Mesendoderm (in vitro differentiated cells): ENCODE data around the gene MED26.

ENCODE experiments used
- DNase-seq: peaks from one replicate; pipeline ENCODE4 v3.0.0; 2013
- H2AK5ac ChIP-seq: 2 replicates; pipeline ENCODE4 v1.6.1; 2013; ENCODE audit warnings: low read length, inconsistent platforms
- H2BK120ac ChIP-seq: 2 replicates; pipeline ENCODE4 v1.6.1; 2013; ENCODE audit warnings: low read depth, mild to moderate bottlenecking, low read length, moderate library complexity, mixed read lengths
- H2BK15ac ChIP-seq: replicated peaks from 2 replicates; pipeline ENCODE4 v1.6.1; 2013; ENCODE audit warnings: low read depth, mild to moderate bottlenecking, moderate library complexity
- H2BK5ac ChIP-seq: 2 replicates; pipeline ENCODE4 v1.6.1; 2013; ENCODE audit warnings: low read length, inconsistent platforms
- H3K18ac ChIP-seq: 2 replicates; pipeline ENCODE4 v1.6.1; 2013; ENCODE audit warnings: mild to moderate bottlenecking, low read length, mixed read lengths
- H3K23ac ChIP-seq: one replicate; pipeline ENCODE4 v1.6.1; 2013; ENCODE audit warnings: low read length
- H3K27ac ChIP-seq: 2 replicates; pipeline ENCODE4 v1.5.1; 2013; ENCODE audit warnings: low read depth, mild to moderate bottlenecking, inconsistent platforms, low read length, moderate library complexity
- H3K27me3 ChIP-seq: 2 replicates; pipeline ENCODE4 v1.6.1; 2013; ENCODE audit warnings: low read length, control low read depth, mild to moderate bottlenecking, inconsistent platforms; ENCODE audit not compliant: insufficient read depth, poor library complexity
- H3K36me3 ChIP-seq: 2 replicates; pipeline ENCODE4 v1.6.1; 2013; ENCODE audit warnings: low read length, inconsistent platforms; ENCODE audit not compliant: control insufficient read depth, insufficient read depth
- H3K4ac ChIP-seq: one replicate; pipeline ENCODE4 v1.6.1; 2013; ENCODE audit warnings: low read depth, mild to moderate bottlenecking, low read length, moderate library complexity
- H3K4me1 ChIP-seq: 2 replicates; pipeline ENCODE4 v1.6.1; 2013; ENCODE audit warnings: low read depth, low read length, inconsistent platforms; ENCODE audit not compliant: control insufficient read depth
- H3K4me2 ChIP-seq: 2 replicates; pipeline ENCODE4 v1.6.1; 2013; ENCODE audit warnings: low read length
- H3K4me3 ChIP-seq: 2 replicates; pipeline ENCODE4 v1.5.1; 2013; ENCODE audit warnings: mild to moderate bottlenecking, low read length
- H3K56ac ChIP-seq: one replicate; pipeline ENCODE4 v1.6.1; 2013; ENCODE audit warnings: low read length
- H3K79me1 ChIP-seq: 2 replicates; pipeline ENCODE4 v1.6.1; 2013; ENCODE audit warnings: low read length, inconsistent platforms
- H3K79me2 ChIP-seq: 2 replicates; pipeline ENCODE4 v1.6.1; 2013; ENCODE audit warnings: mild to moderate bottlenecking, low read length; ENCODE audit not compliant: control insufficient read depth, insufficient read depth
- H3K9ac ChIP-seq: 2 replicates; pipeline ENCODE4 v1.6.1; 2013; ENCODE audit warnings: low read length, inconsistent platforms
- H4K5ac ChIP-seq: one replicate; pipeline ENCODE4 v1.6.1; 2013; ENCODE audit warnings: low read length
- H4K8ac ChIP-seq: one replicate; pipeline ENCODE4 v1.6.1; 2013; ENCODE audit warnings: low read depth, mild to moderate bottlenecking, control low read depth, low read length, moderate library complexity
- WGBS: extraction: QIAGEN DNeasy Blood & Tissue Kit; methylation state at CpG from one replicate; pipeline ENCODE4 v1.1.7; 2013; ENCODE audit warnings: low lambda C conversion rate, missing lambda C conversion rate; ENCODE audit not compliant: insufficient coverage; ENCODE audit errors: extremely low coverage; 5-methylcytosine and 5-hydroxymethylcytosine counted together

The MED26 gene

DNA sequence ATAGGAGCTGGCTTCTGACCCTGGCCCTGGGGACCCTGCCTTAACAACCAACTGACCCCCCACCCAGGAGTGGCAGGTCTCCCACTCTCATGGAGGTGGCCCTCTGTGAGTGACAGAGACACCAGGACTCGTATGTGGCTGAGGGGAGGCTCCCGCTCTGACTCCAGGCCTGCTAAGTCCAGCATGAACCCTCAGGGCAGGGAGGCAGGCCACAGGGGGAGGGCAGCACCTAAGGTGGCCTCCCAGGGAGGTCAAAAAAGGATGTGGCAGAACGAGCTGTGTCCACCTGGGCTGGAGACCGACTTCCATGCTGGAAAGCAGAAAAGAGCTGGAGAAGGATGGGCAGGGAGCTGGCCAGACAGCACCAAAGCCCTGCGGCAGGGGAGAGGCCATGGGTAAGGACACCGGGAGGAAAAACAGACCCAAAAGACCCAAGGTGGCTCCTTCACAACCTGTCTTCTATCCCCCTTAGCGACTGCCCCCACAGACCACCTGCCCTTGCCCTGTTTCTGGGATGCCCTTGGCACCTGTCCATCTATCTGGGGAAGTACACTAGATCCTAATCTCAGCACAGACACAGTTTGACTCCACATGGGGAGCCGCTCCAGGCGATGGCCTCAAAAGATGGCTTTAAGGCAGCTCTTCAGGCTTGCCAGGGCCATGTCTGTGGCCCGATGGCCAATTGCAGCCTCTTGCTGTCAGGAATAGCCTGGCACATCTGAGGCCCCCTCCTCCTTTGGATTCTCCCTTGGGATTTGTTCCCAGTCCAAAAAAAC lies 45.3 kb downstream of the MED26 start:
- Histone ChIP-seq H3K56ac (no peak overlapping the region), H3K23ac (no peak overlapping the region), H3K27ac (no peak overlapping the region), H3K4me2 (no peak overlapping the region), H3K36me3 (peaks cover 4% of the 10 kb centered on the region), H3K4ac (no peak overlapping the region), H3K9ac (no peak overlapping the region), H3K4me1 (peaks cover 15% of the 10 kb centered on the region), H2AK5ac (no peak overlapping the region), H3K18ac (no peak overlapping the region), H3K79me2 (peaks cover 80% of the 10 kb centered on the region), H3K27me3 (no peaks in the 10 kb centered on the region), H3K79me1 (peaks cover 61% of the 10 kb centered on the region), H4K8ac (no peak overlapping the region), H2BK5ac (no peak overlapping the region), H2BK120ac (no peak overlapping the region), H2BK15ac (no peak overlapping the region), H3K4me3 (no peak overlapping the region), H4K5ac (no peak overlapping the region)
- WGBS: no CpG with 5 or more reads among the region's 10 CpGs
- no peak for DNase-seq

- no peak overlapping the region for H4K5ac ChIP-seq
- H3K27ac ChIP-seq: no peak overlapping the region
These were observed 46.0 kb downstream of the MED26 start for GRCh38 chr19:16581971-16582343.

GRCh38 chr19:16581145-16581970 lies 46.6 kb downstream of the MED26 start:
- Histone ChIP-seq H4K5ac (no peak overlapping the region), H3K56ac (no peak overlapping the region), H4K8ac (no peak overlapping the region), H3K36me3 (peaks cover 4% of the 10 kb centered on the region), H2BK5ac (no peak overlapping the region), H2AK5ac (no peak overlapping the region), H3K23ac (no peak overlapping the region), H3K4ac (no peak overlapping the region), H3K9ac (no peak overlapping the region), H3K79me2 (peaks cover 68% of the 10 kb centered on the region), H3K4me2 (no peak overlapping the region), H3K4me1 (peaks cover 7% of the 10 kb centered on the region), H2BK15ac (no peak overlapping the region), H3K27ac (no peak overlapping the region), H3K27me3 (no peaks in the 10 kb centered on the region), H3K4me3 (no peak overlapping the region), H3K79me1 (peaks cover 51% of the 10 kb centered on the region), H3K18ac (no peak overlapping the region), H2BK120ac (no peak overlapping the region)
- no peak for DNase-seq
- WGBS: no CpG with 5 or more reads among the region's 12 CpGs

More at GRCh38 chr19:16581971-16582343, 46.0 kb downstream of the MED26 start:
- no peaks in the 10 kb centered on the region for H3K27me3 ChIP-seq
- H3K79me1 ChIP-seq: peaks cover 55% of the 10 kb centered on the region
- no peak overlapping the region for H2BK5ac ChIP-seq
- no peak overlapping the region for H3K23ac ChIP-seq
- H4K8ac ChIP-seq: no peak overlapping the region
- no CpG with 5 or more reads among the region's 6 CpGs for WGBS
- H3K56ac ChIP-seq: no peak overlapping the region
- H3K4me1 ChIP-seq: peaks cover 8% of the 10 kb centered on the region
- no peak overlapping the region for H3K4me2 ChIP-seq
- no peak overlapping the region for H2AK5ac ChIP-seq
- H2BK120ac ChIP-seq: no peak overlapping the region
- peaks cover 73% of the 10 kb centered on the region for H3K79me2 ChIP-seq
- no peak overlapping the region for H3K4me3 ChIP-seq
- DNase-seq: no peak
- H3K18ac ChIP-seq: no peak overlapping the region
- no peak overlapping the region for H3K9ac ChIP-seq
- H3K36me3 ChIP-seq: peaks cover 4% of the 10 kb centered on the region
- no peak overlapping the region for H2BK15ac ChIP-seq
- H3K4ac ChIP-seq: no peak overlapping the region

- Histone ChIP-seq H2AK5ac (no peak overlapping the region), H3K36me3 (peaks cover 4% of the 10 kb centered on the region), H3K4me1 (peaks cover 1% of the 10 kb centered on the region), H3K4me2 (no peak overlapping the region), H3K18ac (no peak overlapping the region), H2BK15ac (no peak overlapping the region), H3K27ac (no peak overlapping the region), H3K79me2 (peaks cover 60% of the 10 kb centered on the region), H3K4me3 (no peak overlapping the region), H3K4ac (no peak overlapping the region), H4K8ac (no peak overlapping the region), H3K27me3 (no peaks in the 10 kb centered on the region), H3K79me1 (peaks cover 48% of the 10 kb centered on the region), H2BK5ac (no peak overlapping the region), H3K56ac (no peak overlapping the region), H4K5ac (no peak overlapping the region), H2BK120ac (no peak overlapping the region), H3K9ac (no peak overlapping the region), H3K23ac (no peak overlapping the region)
- DNase-seq: no peak
- WGBS: no CpG with 5 or more reads among the region's 4 CpGs
These were observed 48.6 kb downstream of the MED26 start for GRCh38 chr19:16579381-16579780.

DNA sequence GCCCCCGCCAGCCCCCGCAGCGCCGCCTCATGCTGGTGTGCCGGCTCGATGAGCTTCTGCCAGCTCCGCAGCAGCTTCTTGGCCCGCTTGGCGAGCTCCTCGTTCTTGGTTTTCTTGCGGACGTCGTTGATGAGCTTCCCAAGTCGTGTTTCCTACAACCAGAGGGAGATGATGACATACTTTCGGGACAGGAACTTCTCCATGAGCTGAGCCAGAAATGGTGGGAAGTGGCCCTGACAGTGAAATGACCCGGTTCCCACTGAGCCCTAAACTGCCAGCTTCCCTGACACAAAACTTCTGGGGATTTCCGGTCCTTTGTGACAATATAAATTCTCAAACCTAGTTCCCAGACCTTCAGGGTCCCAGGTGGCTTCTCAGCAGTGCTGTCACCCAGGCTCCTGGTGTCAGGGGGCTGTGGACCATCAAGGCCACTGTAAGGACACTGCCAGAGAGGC lies 50.4 kb downstream of the MED26 start:
- Histone ChIP-seq H3K79me2 (peaks cover 60% of the 10 kb centered on the region), H3K36me3 (peaks cover 4% of the 10 kb centered on the region), H2AK5ac (no peak overlapping the region), H3K4me1 (no peaks in the 10 kb centered on the region), H3K27ac (no peak overlapping the region), H2BK120ac (no peak overlapping the region), H3K27me3 (no peaks in the 10 kb centered on the region), H3K23ac (no peak overlapping the region), H4K8ac (no peak overlapping the region), H3K4ac (no peak overlapping the region), H3K4me3 (no peak overlapping the region), H2BK15ac (no peak overlapping the region), H3K56ac (no peak overlapping the region), H3K18ac (no peak overlapping the region), H4K5ac (no peak overlapping the region), H2BK5ac (no peak overlapping the region), H3K9ac (no peak overlapping the region), H3K4me2 (no peak overlapping the region), H3K79me1 (peaks cover 51% of the 10 kb centered on the region)
- no peak for DNase-seq
- WGBS: no CpG with 5 or more reads among the region's 17 CpGs
